ENCODE data around the gene NEDD4.
A peak's percentile ranks its signal among the peaks of the same experiment; 100 is the strongest.
"Not testable (repeated sequence)": the region's sequence is repeated elsewhere in the genome, so short reads cannot be mapped to it uniquely, and the experiment has no call there.

Gene NEDD4

GRCh38 chr15:55796321-55796965, 197.0 kb downstream of the NEDD4 start:
- no peak overlapping the region for H3K4me3 ChIP-seq (ENCODE audit: low read depth, low read length)
- H3K27me3 ChIP-seq (ENCODE audit: insufficient read depth, low read depth, severe bottlenecking) = no peaks in the 10 kb centered on the region
- peaks cover 9% of the 10 kb centered on the region for H3K9me3 ChIP-seq (ENCODE audit: severe bottlenecking)
- no peaks in the 10 kb centered on the region for H3K36me3 ChIP-seq
- no peak for DNase-seq
- H3K27ac ChIP-seq = no peak overlapping the region
- TF ChIP-seq CTCF (IDR thresholded peaks at IDR 0.05; ENCODE audit: low read depth, low read length) = no peak

GRCh38 chr15:55795031-55795430, 198.4 kb downstream of the NEDD4 start:
- H3K36me3 ChIP-seq = no peaks in the 10 kb centered on the region
- DNase-seq = no peak
- TF ChIP-seq CTCF (IDR thresholded peaks at IDR 0.05; ENCODE audit: low read depth, low read length) = no peak

GRCh38 chr15:55791551-55792400, 201.6 kb downstream of the NEDD4 start:
- Histone ChIP-seq H3K27me3 (ENCODE audit: insufficient read depth, low read depth, severe bottlenecking) (no peaks in the 10 kb centered on the region), H3K36me3 (no peaks in the 10 kb centered on the region), H3K9me3 (ENCODE audit: severe bottlenecking) (peaks cover 9% of the 10 kb centered on the region), H3K4me3 (ENCODE audit: low read depth, low read length) (no peak overlapping the region), H3K27ac (no peak overlapping the region)
- no peak for TF ChIP-seq CTCF (IDR thresholded peaks at IDR 0.05; ENCODE audit: low read depth, low read length)
- DNase-seq = no peak

More at GRCh38 chr15:55795031-55795430, 198.4 kb downstream of the NEDD4 start:
- no peak overlapping the region for H3K4me3 ChIP-seq (ENCODE audit: low read depth, low read length)
- peaks cover 9% of the 10 kb centered on the region for H3K9me3 ChIP-seq (ENCODE audit: severe bottlenecking)
- no peaks in the 10 kb centered on the region for H3K27me3 ChIP-seq (ENCODE audit: insufficient read depth, low read depth, severe bottlenecking)
- no peak overlapping the region for H3K27ac ChIP-seq

GRCh38 chr15:55789066-55789660, 204.2 kb downstream of the NEDD4 start:
- no peaks in the 10 kb centered on the region for H3K27me3 ChIP-seq (ENCODE audit: insufficient read depth, low read depth, severe bottlenecking)
- H3K36me3 ChIP-seq = no peaks in the 10 kb centered on the region
- peak; percentile 46 for DNase-seq
- peak; percentile 66 for TF ChIP-seq CTCF (IDR thresholded peaks at IDR 0.05; ENCODE audit: low read depth, low read length)
- no peak overlapping the region for H3K4me3 ChIP-seq (ENCODE audit: low read depth, low read length)
- peaks cover 7% of the 10 kb centered on the region for H3K9me3 ChIP-seq (ENCODE audit: severe bottlenecking)
- H3K27ac ChIP-seq = no peak overlapping the region

- Histone ChIP-seq H3K36me3 (no peaks in the 10 kb centered on the region), H3K27me3 (ENCODE audit: insufficient read depth, low read depth, severe bottlenecking) (no peaks in the 10 kb centered on the region), H3K9me3 (ENCODE audit: severe bottlenecking) (no peaks in the 10 kb centered on the region), H3K4me3 (ENCODE audit: low read depth, low read length) (no peak overlapping the region), H3K27ac (no peak overlapping the region)
- TF ChIP-seq CTCF (IDR thresholded peaks at IDR 0.05; ENCODE audit: low read depth, low read length) = no peak
- no peak for DNase-seq
These were observed 207.1 kb downstream of the NEDD4 start for GRCh38 chr15:55786341-55786740.

GRCh38 chr15:55785593-55785992, 207.8 kb downstream of the NEDD4 start:
- not testable (repeated sequence) for DNase-seq; H3K4me3 ChIP-seq (ENCODE audit: low read depth, low read length); H3K9me3 ChIP-seq (ENCODE audit: severe bottlenecking); H3K27ac ChIP-seq; H3K27me3 ChIP-seq (ENCODE audit: insufficient read depth, low read depth, severe bottlenecking); H3K36me3 ChIP-seq

Data from WERI-Rb-1 (cell line).